ENCODE results near the gene LNX1.

DNA sequence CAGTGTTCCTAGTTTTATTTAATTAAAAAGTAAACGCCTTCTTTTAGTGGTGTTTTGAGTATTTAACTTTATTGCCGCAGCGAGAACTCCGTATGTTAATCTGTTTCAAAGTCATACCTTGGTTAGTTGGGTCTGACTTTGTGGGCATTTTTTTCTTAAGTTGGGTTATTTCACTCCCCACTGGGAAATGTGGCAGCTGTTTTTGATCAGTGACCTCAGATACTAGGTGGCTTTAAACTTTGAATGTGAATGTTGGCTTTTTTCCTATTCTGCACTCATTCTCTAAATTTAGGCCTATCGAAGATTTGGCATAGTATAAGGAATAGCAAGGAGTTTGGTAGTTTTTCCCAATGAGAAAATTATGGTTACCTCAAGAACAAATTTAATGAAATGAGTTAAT is 127.9 kb downstream of the LNX1 start:
- no peak for TF ChIP-seq NCOA5 (CRISPR knock-in tag; IDR thresholded peaks at IDR 0.05)
- TF ChIP-seq, protein P1, sequence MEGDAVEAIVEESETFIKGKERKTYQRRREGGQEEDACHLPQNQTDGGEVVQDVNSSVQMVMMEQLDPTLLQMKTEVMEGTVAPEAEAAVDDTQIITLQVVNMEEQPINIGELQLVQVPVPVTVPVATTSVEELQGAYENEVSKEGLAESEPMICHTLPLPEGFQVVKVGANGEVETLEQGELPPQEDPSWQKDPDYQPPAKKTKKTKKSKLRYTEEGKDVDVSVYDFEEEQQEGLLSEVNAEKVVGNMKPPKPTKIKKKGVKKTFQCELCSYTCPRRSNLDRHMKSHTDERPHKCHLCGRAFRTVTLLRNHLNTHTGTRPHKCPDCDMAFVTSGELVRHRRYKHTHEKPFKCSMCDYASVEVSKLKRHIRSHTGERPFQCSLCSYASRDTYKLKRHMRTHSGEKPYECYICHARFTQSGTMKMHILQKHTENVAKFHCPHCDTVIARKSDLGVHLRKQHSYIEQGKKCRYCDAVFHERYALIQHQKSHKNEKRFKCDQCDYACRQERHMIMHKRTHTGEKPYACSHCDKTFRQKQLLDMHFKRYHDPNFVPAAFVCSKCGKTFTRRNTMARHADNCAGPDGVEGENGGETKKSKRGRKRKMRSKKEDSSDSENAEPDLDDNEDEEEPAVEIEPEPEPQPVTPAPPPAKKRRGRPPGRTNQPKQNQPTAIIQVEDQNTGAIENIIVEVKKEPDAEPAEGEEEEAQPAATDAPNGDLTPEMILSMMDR (CRISPR knock-in tag; IDR thresholded peaks at IDR 0.05): no peak
- TF ChIP-seq RXRA (CRISPR knock-in tag; IDR thresholded peaks at IDR 0.05): no peak
- TF ChIP-seq, protein P2, sequence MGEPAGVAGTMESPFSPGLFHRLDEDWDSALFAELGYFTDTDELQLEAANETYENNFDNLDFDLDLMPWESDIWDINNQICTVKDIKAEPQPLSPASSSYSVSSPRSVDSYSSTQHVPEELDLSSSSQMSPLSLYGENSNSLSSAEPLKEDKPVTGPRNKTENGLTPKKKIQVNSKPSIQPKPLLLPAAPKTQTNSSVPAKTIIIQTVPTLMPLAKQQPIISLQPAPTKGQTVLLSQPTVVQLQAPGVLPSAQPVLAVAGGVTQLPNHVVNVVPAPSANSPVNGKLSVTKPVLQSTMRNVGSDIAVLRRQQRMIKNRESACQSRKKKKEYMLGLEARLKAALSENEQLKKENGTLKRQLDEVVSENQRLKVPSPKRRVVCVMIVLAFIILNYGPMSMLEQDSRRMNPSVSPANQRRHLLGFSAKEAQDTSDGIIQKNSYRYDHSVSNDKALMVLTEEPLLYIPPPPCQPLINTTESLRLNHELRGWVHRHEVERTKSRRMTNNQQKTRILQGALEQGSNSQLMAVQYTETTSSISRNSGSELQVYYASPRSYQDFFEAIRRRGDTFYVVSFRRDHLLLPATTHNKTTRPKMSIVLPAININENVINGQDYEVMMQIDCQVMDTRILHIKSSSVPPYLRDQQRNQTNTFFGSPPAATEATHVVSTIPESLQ (CRISPR knock-in tag; conservative IDR thresholded peaks at IDR 0.05): no peak
- TF ChIP-seq, protein P3, sequence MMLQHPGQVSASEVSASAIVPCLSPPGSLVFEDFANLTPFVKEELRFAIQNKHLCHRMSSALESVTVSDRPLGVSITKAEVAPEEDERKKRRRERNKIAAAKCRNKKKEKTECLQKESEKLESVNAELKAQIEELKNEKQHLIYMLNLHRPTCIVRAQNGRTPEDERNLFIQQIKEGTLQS (CRISPR knock-in tag; IDR thresholded peaks at IDR 0.05): no peak
- TF ChIP-seq ZNF709 (CRISPR knock-in tag; IDR thresholded peaks at IDR 0.05): no peak
- TF ChIP-seq ATAD3A (CRISPR knock-in tag; IDR thresholded peaks at IDR 0.05): no peak
- no peak for TF ChIP-seq EZH2 (conservative IDR thresholded peaks at IDR 0.05; ENCODE audit: low read depth, low read length)
- TF ChIP-seq JUN (CRISPR knock-in tag; IDR thresholded peaks at IDR 0.05): no peak
- no peak for TF ChIP-seq YY1 (IDR thresholded peaks at IDR 0.05; ENCODE audit: insufficient read depth, insufficient replicate concordance, low read depth, low read length)
- no peak for TF ChIP-seq RELA (CRISPR knock-in tag; IDR thresholded peaks at IDR 0.05)
- TF ChIP-seq KDM5A (IDR thresholded peaks at IDR 0.05; ENCODE audit: borderline replicate concordance, low read length): no peak
- no peak for TF ChIP-seq NR3C1 (CRISPR knock-in tag; IDR thresholded peaks at IDR 0.05)
- no peak for TF ChIP-seq HNF4A (CRISPR knock-in tag; IDR thresholded peaks at IDR 0.05)

Measured in HepG2 (cell line).